ENCODE results near the gene SSBP1. TPM values are rescaled to one million over a fixed set of nuclear protein-coding genes. Genes with fewer than 3 reads are reported as not detected.
A peak's percentile ranks its signal among the peaks of the same experiment; 100 is the strongest.

Gene SSBP1
- total and polyA plus RNA-seq, 2 experiments from 2014 or later: 283 to 1,006 TPM

GRCh38 chr7:141715794-141716689 lies 22.1 kb upstream of the SSBP1 start (continued):
- TF ChIP-seq ETS1 (IDR thresholded peaks at IDR 0.05) (no peak), EZH2phosphoT487 (IDR thresholded peaks at IDR 0.05; ENCODE audit: unreplicated experiment) (no peak), STAT1 (IDR thresholded peaks at IDR 0.05; ENCODE audit: unreplicated experiment) (no peak), REST (IDR thresholded peaks at IDR 0.05; ENCODE audit: unreplicated experiment) (peak; percentile 66), CTCF (conservative IDR thresholded peaks at IDR 0.05; ENCODE audit: low read depth in 2 of 2) (no peak)

GRCh38 chr7:141717450-141717849 lies 20.7 kb upstream of the SSBP1 start:
- Mint-ChIP-seq H3K4me3 (no peak overlapping the region), H3K9me3 (no peaks in the 10 kb centered on the region), H3K27ac (no peak overlapping the region), H3K4me1 (peaks cover 33% of the 10 kb centered on the region), H3K36me3 (ENCODE audit: low read depth) (no peaks in the 10 kb centered on the region), H3K27me3 (ENCODE audit: insufficient read depth, low read depth, poor library complexity) (no peaks in the 10 kb centered on the region)
- Histone ChIP-seq H3K27ac (ENCODE audit: low read depth) (no peak overlapping the region), H3K9me2 (ENCODE audit: insufficient read depth) (no peaks in the 10 kb centered on the region), H3K4me2 (peak overlapping the region; percentile 28), H3K4me1 (ENCODE audit: insufficient read depth) (peaks cover 25% of the 10 kb centered on the region), H4K20me1 (replicated peaks; ENCODE audit: insufficient read depth) (no peaks in the 10 kb centered on the region), H3K27me3 (ENCODE audit: insufficient read depth) (no peaks in the 10 kb centered on the region), H3F3A (replicated peaks; ENCODE audit: low read depth) (no peaks in the 10 kb centered on the region), H2AFZ (no peak overlapping the region), H3K4me3 (no peak overlapping the region), H3K36me3 (ENCODE audit: insufficient read depth) (no peaks in the 10 kb centered on the region), H3K79me2 (replicated peaks; ENCODE audit: insufficient read depth) (no peaks in the 10 kb centered on the region)
- ATAC-seq (no peak), DNase-seq (ENCODE audit: low spot score) (no peak)
- TF ChIP-seq JUNB (IDR thresholded peaks at IDR 0.05; ENCODE audit: unreplicated experiment) (no peak), EZH2 (IDR thresholded peaks at IDR 0.05; ENCODE audit: low read depth, unreplicated experiment) (no peak), NANOG (IDR thresholded peaks at IDR 0.05; ENCODE audit: borderline replicate concordance) (no peak), STAT1 (IDR thresholded peaks at IDR 0.05; ENCODE audit: unreplicated experiment) (no peak), REST (IDR thresholded peaks at IDR 0.05; ENCODE audit: unreplicated experiment) (no peak), POLR2AphosphoS5 (IDR thresholded peaks at IDR 0.05; ENCODE audit: low read depth) (no peak)
